Fibroblast of lung (primary cell): Measurements from ENCODE around the gene PYY. TPM values are rescaled to one million over a fixed set of nuclear protein-coding genes. Genes with fewer than 3 reads are reported as not detected.
A peak's percentile ranks its signal among the peaks of the same experiment; 100 is the strongest.

Experiments used
- DNase-seq, 2 donors: peaks; one replicate each; pipeline versions ENCODE4 v3.0.0 to v3.0.0-alpha.2; 2010; ENCODE audit warnings: low read depth in 2 of 2
- H2AFZ ChIP-seq: 2 replicates; pipeline ENCODE4 v1.5.1; 2012; ENCODE audit warnings: low read length, control low read depth, inconsistent platforms
- H3K27ac ChIP-seq: 2 replicates; pipeline ENCODE4 v1.5.1; 2011; ENCODE audit warnings: low read length, control low read depth; ENCODE audit not compliant: insufficient read depth
- H3K27me3 ChIP-seq: 2 replicates; pipeline ENCODE4 v1.5.1; 2011; ENCODE audit warnings: mild to moderate bottlenecking, low read length; ENCODE audit not compliant: control insufficient read depth, insufficient read depth
- H3K36me3 ChIP-seq: 2 replicates; pipeline ENCODE4 v1.5.1; 2011; ENCODE audit warnings: low read length; ENCODE audit not compliant: control insufficient read depth, insufficient read depth
- H3K4me1 ChIP-seq: 2 replicates; pipeline ENCODE4 v1.5.1; 2011; ENCODE audit warnings: low read length; ENCODE audit not compliant: control insufficient read depth, insufficient read depth; ENCODE audit errors: extremely low read depth
- H3K4me2 ChIP-seq: 2 replicates; pipeline ENCODE4 v1.5.1; 2011; ENCODE audit warnings: low read length, control low read depth; ENCODE audit not compliant: insufficient read depth; ENCODE audit errors: extremely low read depth
- H3K4me3 ChIP-seq, 4 experiments: fragments of 200-600 bp in 1 of 4; sonication (generic) in 1 of 4; replicated peaks in 1 of 4; 2 replicates each; pipeline ENCODE4 v1.5.1; 2011 to 2016; ENCODE audit warnings: low read length in 4 of 4, low read depth in 3 of 4, mild to moderate bottlenecking in 3 of 4, control low read depth in 2 of 4, inconsistent platforms in 1 of 4, mixed read lengths in 1 of 4; ENCODE audit not compliant: insufficient read depth in 1 of 4; ENCODE audit errors: control extremely low read depth in 1 of 4
- H3K79me2 ChIP-seq: 2 replicates; pipeline ENCODE4 v1.5.1; 2012; ENCODE audit warnings: mild to moderate bottlenecking, low read length, inconsistent platforms; ENCODE audit not compliant: control insufficient read depth, insufficient read depth
- H3K9ac ChIP-seq: 2 replicates; pipeline ENCODE4 v1.5.1; 2011; ENCODE audit warnings: mild to moderate bottlenecking, low read length, control low read depth; ENCODE audit not compliant: insufficient read depth
- H3K9me3 ChIP-seq: 2 replicates; pipeline ENCODE4 v1.5.1; 2012; ENCODE audit warnings: low read depth, low read length; ENCODE audit not compliant: control insufficient read depth, insufficient read depth
- H4K20me1 ChIP-seq: 2 replicates; pipeline ENCODE4 v1.5.1; 2011; ENCODE audit warnings: low read length; ENCODE audit not compliant: control insufficient read depth, insufficient read depth; ENCODE audit errors: extremely low read depth
- CTCF ChIP-seq, 2 donors: IDR thresholded peaks in 1 of 2; conservative IDR thresholded peaks in 1 of 2; 1 replicate in 1 of 2; 2 replicates in 1 of 2; pipeline ENCODE4 v1.5.1; 2011 to 2012; ENCODE audit warnings: low read length in 2 of 2, control low read depth in 1 of 2, inconsistent platforms in 1 of 2, low read depth in 1 of 2, mild to moderate bottlenecking in 1 of 2
- EZH2 ChIP-seq: IDR thresholded peaks from 2 replicates; pipeline ENCODE4 v1.5.1; 2012; ENCODE audit warnings: low read length, control low read depth, mild to moderate bottlenecking; ENCODE audit errors: missing control alignments
- polyA plus RNA-seq, 2 donors: library from polyadenylated mRNA; depleted of rRNA in 1 of 2; stranded (reverse) in 1 of 2; unstranded in 1 of 2; fragments of >200 nt; gene quantifications; 2 replicates each; pipeline ENCODE4 v1.2.1, GENCODE V29; 2011 to 2012; ENCODE audit warnings: missing spikeins in 1 of 2
- total RNA-seq: library from RNA; depleted of rRNA; stranded (reverse); fragments of >200 nt; gene quantifications from 2 replicates; pipeline ENCODE4 v1.2.1, GENCODE V29; 2014

PYY gene
- total and polyA plus RNA-seq, 2 donors (not counting 1 experiment from before 2014, with no cell fraction given): 0.33 TPM; not detected in 1

DNA sequence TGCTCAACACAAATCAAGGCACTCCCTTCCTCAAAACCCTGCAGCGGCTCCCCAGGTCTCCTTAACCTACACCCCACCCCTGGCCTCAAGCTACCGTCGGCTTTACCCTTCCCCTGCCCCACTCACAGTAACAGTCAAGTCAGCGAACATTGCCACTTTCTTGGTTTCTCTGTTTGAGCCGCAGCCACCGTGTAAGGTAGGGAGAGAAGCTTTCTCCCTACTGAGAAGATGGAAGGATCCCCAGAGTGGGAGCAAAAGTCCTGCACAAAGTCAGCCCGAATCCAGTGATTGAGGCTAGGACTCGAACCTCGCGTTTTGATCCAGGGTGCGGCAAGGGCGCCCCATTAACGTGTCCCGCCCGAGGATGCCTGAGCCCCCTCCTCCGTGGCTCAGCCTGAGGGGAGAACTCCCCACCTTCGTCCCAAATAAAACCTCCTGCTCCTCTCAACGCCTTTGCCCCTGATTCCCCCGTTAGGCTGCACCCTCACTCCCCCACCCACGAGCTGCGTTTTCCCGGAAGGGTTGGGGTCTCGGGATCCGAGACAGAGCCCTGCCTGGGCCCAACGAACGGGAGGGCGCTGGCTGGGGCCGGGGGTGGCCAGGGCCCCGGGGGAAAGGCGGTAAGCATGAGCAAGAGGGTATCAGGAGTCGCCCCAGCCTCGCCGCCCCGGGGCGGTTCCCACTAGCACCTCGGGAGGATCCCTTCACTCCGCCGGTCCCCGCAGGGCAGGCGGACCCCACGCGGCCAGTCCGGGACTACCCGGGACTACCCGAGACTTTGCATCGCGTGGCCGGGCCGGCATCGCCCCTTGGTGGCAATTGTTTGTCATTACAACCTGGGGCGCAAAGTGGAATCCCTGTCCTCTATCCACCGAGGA lies 40.8 kb upstream of the PYY start:
- Histone ChIP-seq H3K4me1 (no peaks in the 10 kb centered on the region), H3K9me3 (no peaks in the 10 kb centered on the region), H3K79me2 (no peaks in the 10 kb centered on the region), H3K36me3 (no peaks in the 10 kb centered on the region), H3K4me2 (peak overlapping the region; percentile 78), H3K4me3 (peak overlapping the region in 3 of 4 experiments; percentile 32 to 50 (median 38)), H3K9ac (peak overlapping the region; percentile 30), H2AFZ (peak overlapping the region; percentile 55), H3K27ac (no peak overlapping the region), H3K27me3 (peaks cover 3% of the 10 kb centered on the region), H4K20me1 (no peaks in the 10 kb centered on the region)
- peak; percentile 33 to 63 for DNase-seq
- TF ChIP-seq EZH2 (no peak), CTCF (conservative IDR thresholded peaks at IDR 0.05 in 1 of 2, IDR thresholded peaks at IDR 0.05 in 1 of 2; ENCODE audit: low read depth in 1 of 2, low read length in 2 of 2) (peak; percentile 89 to 90)

GRCh38 chr17:43992641-43993040 lies 38.9 kb upstream of the PYY start:
- Histone ChIP-seq H3K4me2 (no peak overlapping the region), H3K9ac (no peak overlapping the region), H4K20me1 (no peaks in the 10 kb centered on the region), H3K27me3 (peaks cover 3% of the 10 kb centered on the region), H2AFZ (no peak overlapping the region), H3K79me2 (no peaks in the 10 kb centered on the region), H3K36me3 (no peaks in the 10 kb centered on the region), H3K4me3 (no peak overlapping the region), H3K4me1 (no peaks in the 10 kb centered on the region), H3K9me3 (no peaks in the 10 kb centered on the region), H3K27ac (no peak overlapping the region)
- no peak for TF ChIP-seq CTCF (conservative IDR thresholded peaks at IDR 0.05 in 1 of 2, IDR thresholded peaks at IDR 0.05 in 1 of 2; ENCODE audit: low read depth in 1 of 2, low read length in 2 of 2)
- TF ChIP-seq EZH2: no peak
- DNase-seq: no peak

DNA sequence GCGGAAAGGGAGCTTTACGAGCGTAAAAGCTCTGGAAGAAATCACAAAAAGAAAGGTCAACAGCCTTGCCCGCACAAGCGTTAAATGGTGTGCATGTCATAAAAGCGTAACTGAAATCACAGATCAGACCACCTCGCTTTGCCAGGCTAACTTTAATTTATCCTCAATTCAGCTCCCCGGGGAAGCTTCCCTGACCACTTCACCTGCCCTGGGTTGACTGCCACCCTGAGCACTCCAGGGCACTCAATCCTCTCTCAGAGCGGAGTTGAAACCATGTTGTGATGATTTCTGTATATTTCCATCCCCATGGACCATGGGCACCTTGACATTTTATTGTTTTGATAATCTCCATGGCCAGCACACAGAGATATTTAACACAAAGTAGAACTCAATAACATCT lies 34.6 kb upstream of the PYY start:
- Histone ChIP-seq H3K27ac (no peak overlapping the region), H3K36me3 (no peaks in the 10 kb centered on the region), H3K27me3 (peaks cover 16% of the 10 kb centered on the region), H2AFZ (no peak overlapping the region), H4K20me1 (no peaks in the 10 kb centered on the region), H3K79me2 (no peaks in the 10 kb centered on the region), H3K4me1 (no peaks in the 10 kb centered on the region), H3K4me2 (no peak overlapping the region), H3K4me3 (no peak overlapping the region), H3K9me3 (no peaks in the 10 kb centered on the region), H3K9ac (no peak overlapping the region)
- TF ChIP-seq EZH2: no peak
- no peak for TF ChIP-seq CTCF (conservative IDR thresholded peaks at IDR 0.05 in 1 of 2, IDR thresholded peaks at IDR 0.05 in 1 of 2; ENCODE audit: low read depth in 1 of 2, low read length in 2 of 2)
- no peak for DNase-seq
